Stomach (tissue), 4 donors: ENCODE results near the gene FNDC11.

ENCODE experiments used
- CTCF ChIP-seq, 7 experiments: fragments of 450-650 bp in 4 of 7; fragments of 200-600 bp in 3 of 7; sonication (generic) in 3 of 7; IDR thresholded peaks; one replicate each; pipeline ENCODE4 v1.5.1; 2016 to 2019; ENCODE audit warnings: antibody characterized with exemption in 7 of 7, control low read depth in 2 of 7, mild to moderate bottlenecking in 1 of 7
- EP300 ChIP-seq: sonication (generic); formaldehyde crosslinking; IDR thresholded peaks from one replicate; pipeline ENCODE4 v1.6.1; 2017; ENCODE audit warnings: antibody characterized with exemption

DNA sequence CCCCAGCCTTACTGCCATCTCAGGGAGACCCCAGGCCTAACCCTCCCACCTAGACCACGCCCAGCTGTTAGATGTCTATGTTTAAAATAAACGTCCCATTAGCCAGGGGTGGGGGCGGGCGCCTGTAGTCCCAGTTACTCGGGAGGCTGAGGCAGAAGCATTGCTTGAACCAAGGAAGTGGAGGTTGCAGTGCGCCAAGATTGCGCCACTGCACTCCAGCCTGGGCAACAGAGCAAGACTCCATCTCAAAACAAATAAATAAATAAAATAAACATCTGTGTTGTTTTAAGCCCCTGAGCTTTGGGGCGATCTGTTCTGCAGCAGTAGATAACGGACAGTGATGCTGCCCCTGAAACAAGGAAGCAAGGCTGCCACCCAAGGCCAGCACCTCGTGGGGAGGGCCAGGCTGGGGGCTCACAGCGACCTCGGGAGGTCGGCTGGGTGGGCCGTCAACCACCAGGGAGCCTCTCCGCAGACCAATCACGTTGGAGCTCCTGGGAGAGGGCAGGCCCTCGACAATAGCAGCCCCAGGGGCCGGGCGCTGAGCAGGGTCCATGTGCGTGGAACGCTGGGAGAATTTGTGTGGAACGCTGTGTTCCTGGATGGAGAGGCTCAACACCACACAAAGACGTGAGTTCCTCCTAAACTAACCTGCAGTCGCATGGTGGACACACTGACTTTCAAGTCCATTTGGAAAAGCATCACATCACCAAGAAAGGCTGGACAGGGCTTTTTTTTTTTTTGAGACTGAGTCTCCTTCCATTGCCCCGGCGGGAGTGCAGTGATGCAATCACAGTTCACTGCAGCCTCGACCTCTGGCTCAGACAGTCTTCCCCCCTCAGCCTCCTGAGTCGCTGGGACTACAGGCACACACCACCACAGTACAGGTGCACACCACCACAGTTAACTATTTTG, 21.1 kb downstream of the FNDC11 start:
- TF ChIP-seq EP300: no peak
- TF ChIP-seq CTCF (IDR thresholded peaks at IDR 0.05): no peak
